GM18519 (cell line): ENCODE measurements around the gene CD22.
"Not testable (repeated sequence)": the region's sequence is repeated elsewhere in the genome, so short reads cannot be mapped to it uniquely, and the experiment has no call there.

Source experiments
- ATAC-seq: cut with Tn5 transposase; IDR thresholded peaks from one replicate; pipeline ENCODE4 v1.9.1; 2021; ENCODE audit warnings: mild to moderate bottlenecking, moderate library complexity; ENCODE audit not compliant: unreplicated experiment, low FRiP score

Gene CD22

GRCh38 chr19:35378356-35378755 is 49.4 kb downstream of the CD22 start:
- ATAC-seq: no peak

DNA sequence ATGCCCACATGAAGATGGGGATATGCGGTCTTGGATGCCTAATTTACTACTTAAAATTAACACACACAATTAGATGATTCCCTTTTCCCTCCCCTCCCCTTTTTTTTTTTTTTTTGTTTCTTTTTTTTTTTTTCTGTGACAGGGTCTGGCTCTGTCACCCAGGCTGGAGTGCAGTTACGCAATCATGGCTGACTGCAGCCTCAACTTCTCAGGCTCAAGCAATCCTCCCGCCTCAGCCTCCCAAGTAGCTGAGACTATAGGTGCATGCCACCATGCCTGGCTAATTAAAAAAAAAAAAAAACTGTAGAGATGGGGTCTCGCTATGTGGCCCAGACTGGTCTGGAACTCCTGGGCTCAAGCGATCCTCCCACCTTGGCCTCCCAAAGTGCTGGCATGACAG is 50.6 kb downstream of the CD22 start:
- ATAC-seq: not testable (repeated sequence)

GRCh38 chr19:35379992-35380391 is 51.0 kb downstream of the CD22 start:
- ATAC-seq: no peak

- no peak for ATAC-seq
Observed at GRCh38 chr19:35380450-35381124, 51.6 kb downstream of the CD22 start.

DNA sequence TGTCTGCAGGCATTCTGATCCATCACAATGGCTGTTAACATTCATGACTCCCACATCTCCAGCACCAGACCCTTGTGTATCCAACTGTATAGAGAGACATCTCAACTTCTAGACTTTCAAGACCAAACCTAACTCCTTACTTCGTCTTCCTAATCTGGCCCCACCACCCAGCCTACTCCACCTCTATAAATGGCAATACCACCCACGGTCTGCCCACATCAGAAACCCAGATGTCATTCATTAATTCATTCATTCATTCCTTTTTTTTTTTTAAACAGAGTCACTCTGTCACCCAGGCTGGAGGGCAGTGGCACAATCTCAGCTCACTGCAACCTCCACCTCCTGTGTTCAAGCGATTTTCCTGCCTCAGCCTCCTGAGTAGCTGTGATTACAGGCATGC is 52.3 kb downstream of the CD22 start:
- ATAC-seq: no peak

- ATAC-seq: no peak
Observed at GRCh38 chr19:35381926-35382325, 52.9 kb downstream of the CD22 start.

DNA sequence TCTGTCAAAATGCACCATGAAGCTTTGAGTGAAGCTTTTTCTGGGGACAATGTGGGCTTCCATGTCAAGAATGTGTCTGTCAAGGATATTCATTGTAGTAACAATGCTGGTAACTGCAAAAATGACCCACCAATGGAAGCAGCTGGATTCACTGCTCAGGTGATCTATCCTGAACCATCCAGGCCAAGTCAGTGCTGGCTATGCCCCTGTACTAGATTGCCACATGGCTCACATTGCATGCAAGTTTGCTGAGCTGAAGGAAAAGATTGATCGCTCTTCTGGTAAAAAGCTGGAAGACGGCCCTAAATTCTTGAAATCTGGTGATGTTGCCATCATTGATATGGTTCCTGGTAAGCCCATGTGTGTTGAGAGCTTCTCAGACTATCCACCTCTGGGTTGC is 54.5 kb downstream of the CD22 start:
- ATAC-seq: no peak

GRCh38 chr19:35388277-35389054 is 59.5 kb downstream of the CD22 start:
- ATAC-seq: no peak

DNA sequence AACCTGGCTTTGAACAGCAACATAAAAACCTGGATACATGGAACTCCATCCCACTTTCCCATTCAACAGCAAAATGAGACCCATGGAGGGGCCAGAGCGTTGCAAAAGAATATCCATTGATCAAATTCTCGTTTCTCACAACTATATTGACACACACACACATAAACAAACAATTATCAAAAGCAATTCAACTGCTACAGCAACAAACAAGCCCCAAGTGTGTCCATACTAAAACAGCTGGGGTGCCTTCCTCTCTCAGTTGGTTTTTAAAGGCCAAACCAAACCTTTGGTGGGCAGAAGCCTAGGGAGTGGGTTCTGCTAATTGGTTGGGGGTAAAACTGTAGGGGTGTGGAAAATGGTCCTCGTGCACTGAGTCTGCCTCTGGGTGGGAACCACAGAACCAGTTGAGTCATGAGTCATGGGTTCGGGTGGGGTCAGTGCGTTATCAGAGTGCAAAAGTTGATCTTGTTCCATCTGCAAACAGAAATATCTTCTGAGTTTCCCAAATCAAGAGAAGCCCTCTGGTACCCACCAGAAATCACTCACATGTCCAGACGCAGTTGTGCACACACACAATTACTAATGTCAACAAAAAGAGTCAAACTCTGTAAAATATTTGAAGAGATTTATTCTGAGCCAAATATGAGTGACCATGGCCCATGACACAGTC is 60.3 kb downstream of the CD22 start:
- no peak for ATAC-seq

DNA sequence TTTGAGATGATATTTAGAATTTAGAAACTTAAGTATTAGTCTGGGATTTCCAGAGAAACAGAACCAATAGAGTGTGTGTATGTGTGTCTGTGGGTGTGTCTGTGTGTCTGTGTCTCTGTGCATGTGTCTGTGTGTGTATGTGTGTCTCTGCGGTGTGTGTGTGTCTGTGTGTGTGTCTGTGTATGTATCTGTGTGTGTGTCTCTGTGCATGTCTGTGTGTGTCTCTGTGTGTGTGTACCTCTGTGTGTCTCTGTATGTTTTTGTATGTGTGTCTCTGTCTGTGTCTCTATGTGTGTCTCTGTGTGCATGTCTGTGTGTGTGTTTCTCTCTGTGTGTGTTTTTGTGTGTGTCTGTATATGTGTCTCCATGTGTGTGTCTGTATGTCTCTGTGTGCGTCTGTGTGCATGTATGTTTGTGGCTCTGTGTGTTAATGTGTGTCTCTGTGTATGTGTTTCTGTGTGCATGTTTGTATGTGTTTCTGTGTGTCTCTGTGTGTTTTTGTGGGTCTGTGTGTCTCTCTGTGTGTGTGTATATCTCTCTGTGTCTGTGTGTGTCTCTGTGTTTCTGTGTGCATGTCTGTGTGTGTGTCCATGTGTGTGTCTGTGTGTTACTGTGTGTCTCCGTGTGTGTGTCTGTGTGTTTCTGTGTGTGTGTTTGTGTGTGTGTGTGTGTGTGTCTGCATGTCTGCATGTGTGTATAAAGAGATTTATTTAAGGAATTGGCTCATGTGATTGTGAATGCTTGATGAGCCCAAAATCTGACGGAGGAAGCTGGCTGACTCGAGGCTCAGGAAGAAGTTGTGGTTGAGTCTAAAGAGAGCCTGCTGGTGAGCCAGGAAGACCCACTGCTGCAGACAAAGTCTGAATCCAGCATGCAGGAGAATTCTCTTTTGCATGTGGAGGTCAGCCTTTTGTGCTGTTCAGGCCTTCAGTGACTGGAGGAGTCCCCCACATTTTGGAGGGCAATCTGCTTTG is 64.0 kb downstream of the CD22 start:
- ATAC-seq: no peak

- no peak for ATAC-seq
Observed at GRCh38 chr19:35395382-35396199, 66.6 kb downstream of the CD22 start.

- no peak for ATAC-seq
Observed at GRCh38 chr19:35396240-35396885, 67.4 kb downstream of the CD22 start.
